GM04503 (cell line): ENCODE data around the gene CD37.
"Not testable (repeated sequence)": the region's sequence is repeated elsewhere in the genome, so short reads cannot be mapped to it uniquely, and the experiment has no call there.

Experiments used
- DNase-seq: peaks from one replicate; pipeline ENCODE4 v3.0.0-alpha.2; 2012; ENCODE audit warnings: low read depth

Gene CD37, protein sequence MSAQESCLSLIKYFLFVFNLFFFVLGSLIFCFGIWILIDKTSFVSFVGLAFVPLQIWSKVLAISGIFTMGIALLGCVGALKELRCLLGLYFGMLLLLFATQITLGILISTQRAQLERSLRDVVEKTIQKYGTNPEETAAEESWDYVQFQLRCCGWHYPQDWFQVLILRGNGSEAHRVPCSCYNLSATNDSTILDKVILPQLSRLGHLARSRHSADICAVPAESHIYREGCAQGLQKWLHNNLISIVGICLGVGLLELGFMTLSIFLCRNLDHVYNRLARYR

DNA sequence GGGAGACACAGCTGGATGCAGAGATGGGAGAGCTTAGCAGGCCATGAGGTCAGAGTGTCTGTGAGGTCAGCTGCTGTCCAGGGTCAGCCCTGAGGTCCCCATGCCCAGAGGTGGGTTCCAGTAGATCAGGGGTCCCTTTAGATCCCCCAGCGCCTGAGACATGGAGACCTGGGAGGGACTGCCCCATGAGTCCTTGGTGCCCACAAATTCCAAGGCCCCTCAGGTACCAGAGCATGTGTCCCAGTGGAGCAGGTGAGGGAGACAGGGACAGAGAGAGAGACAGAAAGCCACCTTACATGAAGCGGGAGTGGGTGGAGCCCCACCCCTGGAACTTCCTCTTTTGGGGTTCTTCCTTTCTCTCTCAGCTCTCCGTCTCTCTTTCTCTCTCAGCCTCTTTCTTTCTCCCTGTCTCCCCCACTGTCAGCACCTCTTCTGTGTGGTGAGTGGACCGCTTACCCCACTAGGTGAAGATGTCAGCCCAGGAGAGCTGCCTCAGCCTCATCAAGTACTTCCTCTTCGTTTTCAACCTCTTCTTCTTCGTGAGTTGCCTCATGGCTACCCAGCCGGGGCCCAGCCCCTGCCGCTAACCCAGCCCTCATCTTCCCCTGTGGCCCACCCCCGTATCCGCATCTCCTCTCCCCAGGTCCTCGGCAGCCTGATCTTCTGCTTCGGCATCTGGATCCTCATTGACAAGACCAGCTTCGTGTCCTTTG, at the start of gene CD37:
Gene CD37, plus strand, starts transcription at position 336 of the 713 bp plus-strand sequence. Its CDS starts 135 bp downstream, at position 471.
- DNase-seq, result no peak

DNA sequence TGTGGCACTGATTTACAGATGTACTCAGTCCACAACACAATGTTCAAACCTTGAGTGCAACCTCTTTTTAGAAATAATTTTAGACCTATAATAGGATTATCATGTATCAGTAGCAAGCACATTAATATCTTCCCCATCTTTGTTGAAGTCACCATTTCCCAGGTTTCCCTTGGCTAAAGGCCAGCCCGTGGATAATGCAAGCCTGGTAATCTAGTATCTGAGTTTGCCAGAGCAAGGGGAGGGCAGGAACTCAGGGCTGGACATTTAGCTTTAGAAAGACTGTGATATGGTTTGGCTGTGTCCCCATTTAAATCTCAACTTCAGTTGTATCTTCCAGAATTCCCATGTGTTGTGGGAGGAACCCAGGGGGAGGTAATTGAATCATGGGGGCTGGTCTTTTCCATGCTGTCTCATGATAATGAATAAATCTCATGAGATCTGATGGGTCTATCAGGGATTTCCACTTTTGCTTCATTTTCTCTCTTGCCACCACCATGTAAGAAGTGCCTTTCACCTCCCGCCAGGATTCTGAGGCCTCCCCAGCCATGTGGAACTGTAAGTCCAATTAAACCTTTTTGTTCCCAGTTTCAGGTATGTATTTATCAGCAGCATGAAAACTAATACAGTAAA, 48.0 kb upstream of the CD37 start:
- no peak for DNase-seq

DNA sequence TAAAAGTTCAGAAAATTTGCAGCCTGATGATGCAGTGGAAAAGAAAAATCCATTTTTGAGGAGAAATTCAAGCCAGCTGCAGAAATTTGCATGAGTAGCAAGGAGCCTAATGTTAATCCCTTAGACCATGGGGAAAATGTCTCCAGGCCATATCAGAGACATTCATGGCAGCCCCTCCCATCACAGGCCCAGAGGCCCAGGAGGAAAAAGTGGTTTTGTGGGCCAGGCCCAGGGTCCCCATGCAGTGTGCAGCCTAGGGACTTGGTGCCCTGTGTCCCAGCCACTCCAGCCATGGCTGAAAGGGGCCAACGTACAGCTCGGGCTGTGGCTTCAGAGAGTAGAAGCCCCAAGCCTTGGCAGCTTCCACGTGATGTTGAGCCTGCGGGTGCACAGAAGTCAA, 47.0 kb upstream of the CD37 start:
- DNase-seq, result not testable (repeated sequence)

DNA sequence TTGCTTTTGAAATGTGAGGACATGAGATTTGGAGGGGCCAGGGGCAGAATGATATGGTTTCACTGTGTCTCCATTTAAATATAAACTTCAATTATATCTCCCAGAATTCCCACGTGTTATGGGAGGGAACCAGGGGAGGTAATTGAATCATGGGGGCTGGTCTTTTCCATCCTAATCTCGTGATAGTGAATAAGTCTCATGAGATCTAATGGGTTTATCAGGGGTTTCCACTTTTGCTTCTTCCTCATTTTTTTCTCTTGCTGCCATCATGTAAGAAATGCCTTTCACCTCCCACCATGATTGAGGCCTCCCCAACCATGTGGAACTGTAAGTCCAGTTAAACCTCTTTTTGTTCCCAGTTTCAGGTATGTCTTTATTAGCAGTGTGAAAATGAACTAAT, 45.9 kb upstream of the CD37 start:
- DNase-seq, result not testable (repeated sequence)

DNA sequence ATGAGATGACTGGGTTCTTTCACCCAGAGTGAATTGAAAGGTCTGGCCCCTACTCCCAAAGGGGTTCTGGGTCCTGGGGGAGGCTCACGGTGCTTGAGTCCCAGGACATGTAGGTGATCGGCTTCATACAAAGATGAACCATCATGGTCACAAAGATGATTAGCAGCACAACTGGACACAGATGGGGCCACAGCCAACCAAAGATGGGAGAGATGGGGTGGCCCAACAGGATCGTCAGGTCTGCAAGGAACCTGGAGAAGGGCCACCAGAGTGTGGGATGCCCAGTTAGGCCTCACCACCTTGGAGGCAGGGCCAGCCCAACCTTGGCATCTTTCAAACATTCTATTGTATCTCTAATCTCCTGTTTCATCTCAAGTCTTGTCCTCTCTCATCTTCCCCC, 44.7 kb upstream of the CD37 start:
- DNase-seq, result no peak

DNA sequence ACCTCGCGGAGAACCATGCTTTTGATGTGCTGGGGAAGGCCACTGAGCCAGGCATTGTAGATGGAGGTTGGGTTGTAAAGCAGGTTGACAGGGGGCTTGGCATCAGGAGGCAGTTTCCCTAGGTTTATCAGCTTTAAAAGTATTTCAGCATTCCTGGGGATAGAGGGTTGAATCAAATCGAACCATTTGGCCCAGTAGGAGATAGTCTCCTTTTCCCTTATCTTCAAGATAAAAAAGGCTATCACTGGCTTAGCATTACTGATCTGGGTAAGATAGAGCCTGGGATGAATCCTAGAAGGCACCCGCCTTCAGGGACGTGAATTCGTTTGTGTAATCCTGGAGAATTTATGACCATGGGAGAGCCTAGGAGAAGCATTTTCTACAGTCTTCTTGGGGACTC, 40.8 kb upstream of the CD37 start:
- no peak for DNase-seq

DNA sequence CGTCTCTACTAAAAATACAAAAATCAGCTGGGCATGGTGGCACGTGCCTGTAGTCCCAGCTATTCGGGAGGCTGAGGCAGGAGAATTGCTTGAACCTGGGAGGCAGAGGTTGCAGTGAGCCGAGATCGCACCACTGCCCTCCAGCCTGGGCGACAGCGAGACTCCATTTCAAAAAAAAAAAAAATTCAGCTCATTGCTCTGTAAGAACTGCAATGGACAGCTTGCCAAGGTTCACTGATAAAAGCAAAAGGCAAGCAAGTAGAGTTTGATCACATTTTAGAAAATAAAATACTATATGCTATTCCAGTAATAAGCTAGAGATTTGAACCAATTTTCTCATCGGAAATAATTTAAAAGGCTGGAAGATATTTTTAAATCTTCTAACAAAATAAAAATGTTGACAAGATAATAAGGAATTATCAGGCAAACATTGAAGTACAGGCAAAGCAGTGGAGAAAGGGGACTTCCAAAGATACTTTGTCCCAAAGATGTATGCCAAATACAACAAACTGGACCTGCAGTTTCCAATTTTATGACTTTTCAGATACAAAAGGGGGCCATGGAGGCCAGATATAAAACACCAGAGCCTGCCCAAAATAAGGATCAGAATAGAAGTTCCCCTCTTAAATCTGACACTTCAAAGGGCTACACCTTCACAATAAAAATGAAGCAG, 39.9 kb upstream of the CD37 start:
- no peak for DNase-seq

DNA sequence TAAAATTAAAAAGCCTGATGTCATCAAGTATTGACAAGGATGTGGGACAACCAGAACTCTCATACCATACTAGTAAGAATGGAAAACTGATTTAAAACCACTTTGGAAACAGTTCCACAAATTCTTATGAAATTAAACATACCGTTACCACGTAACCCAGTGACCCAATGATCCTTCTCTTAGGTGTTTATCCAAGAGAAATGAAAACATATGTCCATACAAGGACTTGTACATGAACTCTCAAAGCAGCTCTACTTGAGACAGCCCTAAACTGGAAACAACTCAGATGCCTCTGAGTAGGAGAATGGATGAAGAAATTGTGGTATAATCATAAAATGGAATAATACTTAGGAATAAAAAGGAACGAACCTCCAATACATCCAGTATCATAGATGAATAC, 37.8 kb upstream of the CD37 start:
- no peak for DNase-seq

DNA sequence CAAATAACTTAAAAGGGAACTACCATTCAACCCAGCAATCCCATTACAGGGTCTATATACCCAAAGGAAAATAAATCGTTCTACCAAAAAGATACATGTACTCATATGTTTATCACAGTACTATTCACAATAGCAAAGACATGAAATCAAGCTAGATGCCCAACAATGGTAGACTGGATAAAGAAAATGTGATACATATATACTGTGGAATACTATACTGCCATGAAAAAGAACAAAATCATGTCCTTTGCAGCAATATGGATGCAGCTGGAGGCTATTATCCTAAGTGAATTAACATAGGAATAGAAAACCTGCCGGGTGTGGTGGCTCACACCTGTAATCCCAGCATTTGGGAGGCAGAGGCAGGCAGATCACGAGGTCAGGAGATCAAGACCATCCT, 36.6 kb upstream of the CD37 start:
- DNase-seq, result not testable (repeated sequence)

DNA sequence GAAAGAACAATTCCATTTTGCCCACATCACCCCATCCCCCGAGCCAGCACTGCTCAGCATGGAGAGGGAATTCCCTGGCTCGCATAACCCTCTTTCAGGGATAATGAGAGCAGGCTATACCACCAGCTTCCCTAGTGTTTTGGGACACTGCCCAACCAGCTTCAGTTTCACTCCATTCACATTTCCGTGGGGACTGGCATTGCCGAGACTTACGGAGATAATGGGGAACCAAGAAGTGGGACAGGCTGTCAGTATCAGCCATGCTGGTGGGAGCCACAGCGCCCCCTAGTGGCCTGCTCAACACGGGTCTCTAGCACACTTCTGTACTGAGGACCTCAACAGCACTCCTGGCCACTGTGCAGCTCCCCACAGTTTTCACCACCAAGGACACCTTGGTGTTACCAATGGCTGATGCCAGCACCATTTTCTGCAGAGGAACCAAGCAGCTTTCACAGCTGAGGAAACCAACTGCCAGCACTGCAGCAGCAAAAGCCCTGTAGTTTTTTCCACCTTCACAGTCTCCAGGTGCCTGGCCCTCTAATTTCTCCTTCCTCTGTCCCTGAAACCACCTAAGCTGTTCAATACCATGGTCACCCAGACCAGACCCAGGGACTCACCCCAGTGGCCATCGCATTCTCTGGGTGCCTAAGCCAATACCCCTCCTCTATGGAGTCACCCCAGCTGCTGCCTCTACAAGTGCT, 33.9 kb upstream of the CD37 start:
- no peak for DNase-seq

DNA sequence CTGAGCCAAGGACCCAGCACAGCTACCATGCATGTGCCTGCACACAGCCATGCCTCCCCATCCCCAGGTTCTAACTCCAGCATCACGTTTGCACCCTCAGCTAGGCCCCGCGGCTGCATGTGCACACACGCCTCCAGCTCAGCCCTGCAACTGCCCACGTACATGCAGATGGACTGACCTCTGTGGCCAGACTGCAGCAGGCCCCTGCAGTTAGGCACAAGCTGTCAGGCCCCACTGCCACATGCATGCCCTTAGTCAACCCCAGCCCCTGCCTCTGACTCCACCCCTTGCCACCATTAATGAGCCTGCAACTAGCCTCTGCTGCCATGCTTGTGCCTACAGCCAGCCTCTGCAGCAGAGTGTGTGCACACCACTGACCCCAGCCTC, 33.3 kb upstream of the CD37 start:
- no peak for DNase-seq

DNA sequence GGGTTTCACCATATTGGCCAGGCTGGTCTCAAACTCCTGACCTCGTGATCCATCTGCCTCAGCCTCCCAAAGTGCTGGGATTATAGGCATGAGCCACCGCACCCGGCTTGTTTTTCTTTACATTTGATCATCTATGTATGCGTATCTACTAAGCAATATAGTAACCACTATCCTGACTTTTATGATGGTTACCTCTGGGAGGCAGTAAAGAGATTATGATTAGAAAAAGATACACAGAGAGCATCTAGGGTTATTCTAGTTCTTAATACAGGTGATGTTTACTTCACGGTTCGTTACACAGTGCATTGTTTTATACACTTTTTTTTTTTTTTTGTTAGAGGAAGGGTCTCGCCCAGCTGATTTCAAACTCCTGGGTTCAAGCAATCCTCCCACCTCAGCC, 28.5 kb upstream of the CD37 start:
- not testable (repeated sequence) for DNase-seq

DNA sequence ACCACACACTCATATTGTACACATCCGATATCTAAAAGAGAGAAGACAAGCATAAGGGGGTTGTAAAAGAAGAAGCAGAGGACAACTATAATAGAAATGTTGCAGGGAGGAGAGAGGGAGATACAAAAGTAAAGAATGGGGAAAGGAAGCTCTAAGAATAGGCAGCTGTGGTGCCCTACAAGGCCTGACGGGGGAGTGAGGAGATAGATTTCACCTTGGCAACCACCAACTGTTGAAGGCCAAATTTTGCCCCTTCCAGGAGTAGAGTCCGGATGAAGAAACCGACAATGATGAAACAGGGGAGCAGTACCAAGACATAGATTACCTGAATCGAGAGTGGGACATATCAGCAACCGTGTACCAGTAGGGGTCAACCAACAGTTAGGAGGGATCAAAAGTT, 26.1 kb upstream of the CD37 start:
- DNase-seq, result no peak

DNA sequence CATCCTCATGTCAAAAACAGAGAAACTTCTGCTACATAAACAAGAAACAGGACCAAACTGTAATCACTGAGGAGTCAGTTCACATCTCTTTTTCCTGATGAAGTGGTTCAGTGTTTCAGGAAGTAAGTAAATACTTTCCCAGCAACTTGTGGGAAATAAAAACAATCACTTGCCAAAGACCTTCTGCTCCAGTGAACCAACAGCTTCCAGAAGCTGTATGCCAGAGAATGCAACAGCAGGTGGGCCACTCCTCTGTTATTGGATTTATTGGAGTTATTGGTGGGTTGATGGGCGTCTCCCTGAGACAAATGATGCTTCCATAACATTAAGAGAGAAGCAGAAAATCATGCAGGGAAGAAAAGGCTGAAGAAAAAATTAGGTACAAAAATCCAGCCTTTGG, 20.1 kb upstream of the CD37 start:
- no peak for DNase-seq

DNA sequence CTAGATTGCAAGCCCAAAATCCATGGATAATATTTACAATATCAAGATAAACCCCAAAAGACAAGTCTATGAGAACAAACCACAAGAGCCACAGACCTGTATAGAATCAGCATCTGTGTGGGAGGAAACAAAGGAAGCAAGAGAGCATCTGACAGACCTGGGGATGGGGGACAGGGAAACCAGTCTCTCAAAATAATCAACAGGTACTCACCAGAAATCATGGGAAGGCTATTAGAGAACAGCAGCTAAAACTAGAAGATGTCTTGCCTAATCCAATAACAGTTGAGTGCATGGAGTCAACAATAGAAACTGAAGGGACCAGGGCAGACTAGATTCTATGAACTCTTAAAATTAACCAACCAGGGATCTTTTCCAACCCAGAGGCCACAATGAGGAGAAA, 18.9 kb upstream of the CD37 start:
- no peak for DNase-seq

DNA sequence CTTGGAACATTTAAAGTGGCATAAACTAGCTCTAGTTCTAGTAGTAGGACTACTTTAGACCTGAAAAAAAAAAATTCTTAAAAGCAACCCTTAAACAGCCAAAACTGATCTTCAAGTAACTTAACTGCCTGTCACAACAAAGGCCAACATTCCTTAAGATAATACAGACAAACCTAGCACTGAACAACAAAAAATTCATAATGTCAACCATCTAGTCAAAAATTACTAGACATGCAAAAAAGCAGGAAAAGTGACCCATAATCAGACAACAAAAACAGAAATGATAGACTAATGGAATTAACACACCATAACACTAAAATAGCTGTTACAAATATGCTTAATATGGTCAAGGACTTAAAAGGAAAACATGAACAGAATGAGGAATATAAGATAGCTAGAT, 16.9 kb upstream of the CD37 start:
- no peak for DNase-seq

DNA sequence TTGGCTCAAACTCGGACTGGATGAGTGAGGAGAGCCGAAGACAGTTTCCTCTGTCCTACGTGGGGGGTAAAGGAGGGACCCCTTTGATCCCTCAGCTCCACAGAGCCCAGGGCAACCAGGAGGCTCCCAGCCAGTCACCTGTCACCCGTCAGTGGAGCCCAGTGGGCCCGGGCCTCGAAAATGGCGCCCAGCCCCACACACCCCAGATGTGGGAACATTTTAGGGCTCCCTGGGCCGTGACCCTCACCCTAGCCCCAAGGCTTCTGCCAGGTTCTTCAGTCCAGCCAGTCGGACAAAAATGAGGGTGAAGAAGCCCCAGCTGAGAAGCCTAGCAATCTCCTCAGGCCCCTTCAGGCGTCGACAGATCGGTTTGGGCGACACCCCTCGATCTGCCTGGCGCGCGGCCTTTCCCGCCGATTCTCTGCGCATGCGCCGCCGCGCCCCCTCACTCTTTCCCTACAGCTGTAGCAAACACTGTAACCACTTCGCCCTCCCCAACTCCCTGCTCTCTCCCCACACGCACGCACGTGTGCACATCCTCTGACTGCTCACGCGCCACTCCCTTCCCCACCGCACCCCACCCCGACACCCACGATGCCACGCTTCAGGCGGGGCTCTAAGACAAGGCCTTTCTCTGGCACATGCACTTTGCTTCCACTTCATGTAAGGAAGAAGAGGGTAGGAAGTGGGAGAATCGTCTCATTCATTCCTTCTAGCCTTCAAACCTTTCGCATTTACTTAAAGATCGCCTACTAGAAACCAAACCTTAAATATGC, 10.2 kb upstream of the CD37 start, which contains the start of gene SLC6A16:
Gene SLC6A16, minus strand, starts transcription at position 391 of the 776 bp plus-strand sequence. CDS start 13,844 bp downstream, outside the sequence.
- no peak for DNase-seq

DNA sequence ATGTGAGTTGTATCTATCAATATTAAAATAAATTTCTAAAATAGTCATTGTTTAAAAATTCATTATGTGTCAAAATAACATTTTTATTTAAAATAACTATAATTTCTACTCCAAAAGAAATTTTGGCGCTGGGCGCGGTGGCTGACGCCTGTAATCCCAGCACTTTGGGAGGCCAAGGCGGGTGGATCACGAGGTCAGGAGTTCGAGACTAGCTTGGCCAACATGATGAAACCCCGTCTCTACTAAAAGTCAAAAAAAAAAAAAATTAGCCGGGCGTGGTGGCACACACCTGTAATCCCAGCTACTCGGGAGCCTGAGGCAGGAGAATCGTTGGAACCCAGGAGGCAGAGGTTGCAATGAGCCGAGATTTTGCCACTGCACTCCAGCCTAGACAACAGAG, 9.4 kb upstream of the CD37 start:
- not testable (repeated sequence) for DNase-seq

DNA sequence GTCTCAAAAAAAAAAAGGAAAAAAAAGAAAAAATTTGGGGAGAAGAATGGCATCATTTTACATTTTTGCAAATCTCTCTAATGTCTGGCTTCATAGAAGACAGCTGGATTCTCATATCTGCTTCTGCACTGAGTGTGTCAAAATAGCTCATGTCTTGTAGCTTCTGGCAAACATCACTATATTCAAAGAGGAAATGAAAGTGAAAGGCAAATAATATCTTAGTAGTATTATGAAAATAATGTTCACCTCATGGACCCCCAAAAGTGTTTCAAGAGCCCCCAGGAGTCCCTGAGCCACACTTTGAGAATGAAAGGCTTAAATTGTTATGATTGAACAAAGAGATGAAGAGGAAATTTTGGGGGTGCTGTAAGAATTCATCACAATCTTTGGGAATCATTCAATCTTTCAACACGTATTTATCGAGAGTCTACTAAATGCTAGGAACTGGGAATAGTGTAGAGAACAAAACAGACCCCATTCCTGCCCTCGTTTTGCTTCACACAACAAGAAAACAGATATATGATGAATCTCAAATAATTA, 9.0 kb upstream of the CD37 start:
- DNase-seq, result no peak

DNA sequence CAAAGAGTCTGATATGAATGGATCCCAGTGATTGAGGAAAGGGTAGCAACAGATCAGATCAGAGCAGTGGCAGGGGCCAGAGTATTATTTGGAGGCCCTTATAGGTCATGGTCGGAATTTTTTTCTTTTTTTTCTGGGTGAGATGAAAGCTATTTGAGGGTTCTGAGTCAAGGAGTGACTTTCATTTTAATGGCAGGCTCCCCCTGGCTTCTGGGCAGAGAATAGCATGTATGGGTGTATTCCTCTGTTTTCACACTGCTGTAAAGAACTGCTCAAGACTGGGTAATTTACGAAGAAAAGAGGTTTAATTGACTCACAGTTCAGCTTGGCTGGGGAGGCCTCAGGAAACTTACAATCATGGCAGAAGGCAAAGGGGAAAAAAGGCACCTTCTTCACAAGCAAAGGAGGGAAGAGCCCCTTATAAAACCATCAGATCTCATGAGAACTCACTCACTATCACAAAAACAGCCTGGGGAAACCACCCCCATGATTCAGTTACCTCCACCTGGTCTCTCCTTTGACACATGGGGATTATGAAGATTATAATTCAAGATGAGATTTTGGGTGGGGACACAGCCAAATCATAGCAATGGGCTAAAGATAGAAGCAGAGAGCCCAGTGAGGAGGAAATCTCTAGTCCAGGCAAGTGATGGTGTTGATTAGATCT, 7.2 kb upstream of the CD37 start:
- DNase-seq, result no peak
